Glomerular visceral epithelial cell (primary cell): ENCODE data around the gene KAZN.

Experiments used
- DNase-seq: peaks from one replicate; pipeline ENCODE4 v3.0.0-alpha.2; 2016; ENCODE audit errors: extremely low spot score

Gene KAZN

DNA sequence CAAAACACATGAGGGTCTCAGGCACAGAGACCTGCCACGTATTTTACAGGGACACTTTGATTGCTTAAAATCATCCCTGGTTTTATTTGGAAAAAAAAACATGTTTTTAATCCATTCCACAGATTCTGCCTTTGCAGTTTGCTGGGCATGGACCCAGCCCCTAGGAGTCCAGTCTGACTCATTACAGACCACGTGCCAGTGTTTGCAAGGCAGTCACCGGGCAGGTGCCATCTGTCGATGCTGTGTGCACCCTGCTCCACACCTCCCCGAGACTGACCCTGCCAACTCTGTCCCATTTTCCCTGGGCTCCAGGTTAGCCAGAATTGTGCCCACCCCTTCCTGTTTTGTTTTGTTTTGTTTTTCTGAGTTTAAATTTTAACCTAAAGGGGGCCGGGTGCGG is 406.6 kb downstream of the KAZN start:
- DNase-seq: peak; percentile 28

DNA sequence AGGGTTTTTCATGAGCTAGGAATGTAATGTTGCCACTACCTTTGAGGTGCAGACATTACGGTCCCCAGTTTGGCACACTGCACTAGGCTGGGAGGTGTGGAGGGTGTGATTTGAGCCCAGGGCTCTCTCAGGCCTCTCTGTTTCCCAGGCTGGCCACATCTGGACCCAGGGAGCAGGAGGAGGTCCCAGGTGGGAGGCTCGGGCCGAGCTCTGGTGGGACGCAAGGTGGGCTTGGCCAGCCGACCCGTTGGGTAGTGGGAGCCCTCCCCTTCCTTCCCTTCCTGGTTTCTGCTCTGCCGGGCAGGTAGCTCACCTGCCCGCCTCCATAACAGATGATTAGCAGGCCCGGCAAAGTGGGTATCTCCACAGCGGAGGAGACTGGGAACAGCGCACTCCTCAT is 408.9 kb downstream of the KAZN start:
- DNase-seq: no peak

DNA sequence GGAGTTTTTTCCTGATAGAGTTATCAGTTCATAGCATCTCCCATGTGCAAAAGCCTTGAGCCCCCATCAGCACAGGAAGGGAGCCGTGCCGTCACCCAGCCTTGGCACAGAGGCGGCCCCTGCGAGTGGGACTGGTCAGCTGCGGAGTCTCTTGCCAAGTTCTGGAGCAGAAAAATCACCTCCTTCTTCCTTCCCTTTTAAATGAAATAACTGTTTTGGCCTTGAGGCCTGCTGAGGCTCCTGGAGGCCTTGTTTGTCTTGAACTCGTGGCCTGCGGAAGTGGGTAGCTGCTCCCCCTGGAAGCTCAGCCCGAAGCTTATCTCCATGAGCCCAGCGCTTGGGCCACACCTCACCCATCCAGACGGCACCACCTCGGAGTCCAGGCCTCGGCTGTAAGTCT is 409.4 kb downstream of the KAZN start:
- DNase-seq: no peak

DNA sequence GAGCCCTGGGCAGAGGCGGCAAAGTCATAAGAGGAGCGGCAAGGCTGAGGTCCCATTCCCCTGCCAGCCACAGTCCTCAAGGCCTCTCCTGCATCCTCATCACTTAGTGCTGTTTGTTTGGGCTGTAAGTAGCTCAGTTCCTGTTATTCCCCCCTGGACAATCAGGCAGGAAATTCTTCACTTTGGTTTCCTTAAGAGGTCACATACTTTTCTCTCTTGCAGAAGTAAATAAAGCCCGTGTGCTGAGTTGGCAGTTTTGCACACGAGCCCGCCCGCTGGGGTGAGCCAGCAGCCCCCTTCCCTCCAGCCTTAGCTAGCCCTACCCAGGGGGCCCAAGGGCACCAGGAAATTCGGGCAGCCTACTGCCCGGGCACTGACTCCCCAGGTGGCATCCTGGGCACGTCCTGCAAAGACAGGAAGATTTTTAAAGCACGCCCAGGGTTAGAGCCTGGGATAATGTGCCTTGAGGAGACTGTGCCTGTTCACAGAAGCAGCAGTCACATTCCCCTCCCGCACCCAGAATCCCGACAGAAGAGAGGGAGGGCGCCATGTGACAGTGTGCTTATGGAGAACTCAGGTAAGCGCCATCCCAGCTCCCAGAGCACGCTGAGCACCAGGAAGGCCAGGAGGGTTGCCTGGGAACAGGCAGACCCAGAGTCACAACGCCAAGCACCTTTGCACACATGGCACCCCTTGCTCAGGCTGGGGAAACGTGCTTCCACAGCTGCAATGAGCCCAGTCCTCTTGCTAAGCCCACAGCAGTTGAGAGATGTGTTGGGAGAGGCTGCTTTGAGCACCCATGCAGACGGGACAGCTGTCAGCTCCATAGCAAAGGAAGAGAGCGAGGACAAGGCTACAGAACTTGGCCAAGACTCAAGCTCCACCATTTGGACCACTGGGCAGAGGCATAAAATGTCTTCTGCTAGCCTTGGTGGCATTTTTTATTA is 410.6 kb downstream of the KAZN start:
- no peak for DNase-seq

DNA sequence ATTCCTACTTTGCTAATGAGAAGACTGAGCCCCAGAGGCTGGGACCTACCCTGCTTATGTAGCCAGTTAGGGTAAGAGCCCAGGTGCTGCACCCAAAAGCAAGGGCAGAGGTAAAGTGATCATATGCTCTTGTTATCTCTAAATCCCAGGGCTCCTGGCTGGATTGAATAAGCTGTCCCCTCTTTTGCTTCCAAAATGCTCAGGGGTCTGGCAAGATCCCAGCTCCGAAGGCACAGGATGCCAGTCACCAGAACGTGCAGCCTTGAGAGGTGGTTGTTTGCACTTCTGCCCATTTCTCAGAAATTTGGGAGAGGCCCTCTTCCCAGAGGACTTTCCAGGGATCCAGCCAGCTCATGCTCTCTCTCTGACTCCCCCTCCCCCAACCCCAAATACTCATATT is 412.7 kb downstream of the KAZN start:
- no peak for DNase-seq

DNA sequence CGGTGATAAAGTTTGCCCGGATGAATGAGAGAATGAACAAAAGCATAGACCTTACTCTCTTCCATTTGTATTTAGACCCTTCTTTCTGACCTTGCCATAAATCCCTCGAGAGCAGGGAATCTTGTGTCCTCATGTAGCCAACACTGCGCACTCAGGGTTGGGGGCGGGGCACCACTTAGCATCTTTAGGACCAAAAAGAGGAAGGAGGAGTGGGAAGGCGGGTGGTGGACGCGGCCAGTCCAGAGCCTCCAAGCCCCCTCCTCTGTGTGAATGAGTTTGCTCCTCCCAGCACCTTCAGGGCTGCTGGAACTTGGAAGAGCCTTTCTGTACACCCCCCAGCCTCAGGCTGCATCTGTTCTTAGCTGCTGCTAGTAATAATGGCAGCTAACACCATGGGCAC is 413.2 kb downstream of the KAZN start:
- no peak for DNase-seq

DNA sequence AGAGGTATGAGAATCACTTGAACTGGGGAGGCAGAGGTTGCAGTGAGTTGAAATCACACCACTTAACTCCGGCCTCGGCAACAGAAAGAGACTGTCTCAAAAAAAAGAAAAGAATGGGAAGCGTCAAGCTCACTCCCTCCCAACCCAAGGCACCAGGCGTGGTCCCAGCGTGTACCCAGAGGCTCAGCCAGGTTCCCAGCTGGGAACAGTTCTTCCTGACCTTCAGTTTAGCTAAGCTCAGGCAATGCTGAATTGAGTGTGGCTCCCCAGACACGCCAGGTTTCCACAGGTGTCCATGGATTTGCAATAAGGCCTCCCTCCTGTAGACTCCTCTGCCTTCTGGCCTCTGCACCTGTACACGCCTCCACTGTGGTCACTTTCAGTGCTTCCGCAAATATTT is 414.3 kb downstream of the KAZN start:
- no peak for DNase-seq

DNA sequence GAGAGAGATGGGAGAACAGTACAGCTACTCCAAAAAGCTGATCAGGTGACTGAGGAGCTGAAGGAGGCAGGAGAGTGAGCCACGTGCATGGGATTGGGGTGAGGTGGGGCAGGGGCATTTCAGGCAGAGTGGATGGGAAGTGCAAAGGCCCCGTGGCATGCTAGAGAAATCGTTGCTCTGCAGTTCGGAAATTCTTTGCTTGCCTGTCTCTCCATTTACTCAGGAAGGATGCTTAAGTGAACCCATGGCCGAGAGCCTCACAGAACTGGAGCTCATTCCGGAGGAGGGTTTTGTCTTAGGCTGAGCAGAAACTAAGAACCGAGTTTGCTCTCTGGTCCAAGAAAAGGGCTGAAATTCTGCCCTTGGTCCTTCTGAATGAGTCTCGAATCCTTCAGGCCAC is 415.3 kb downstream of the KAZN start:
- DNase-seq: no peak

DNA sequence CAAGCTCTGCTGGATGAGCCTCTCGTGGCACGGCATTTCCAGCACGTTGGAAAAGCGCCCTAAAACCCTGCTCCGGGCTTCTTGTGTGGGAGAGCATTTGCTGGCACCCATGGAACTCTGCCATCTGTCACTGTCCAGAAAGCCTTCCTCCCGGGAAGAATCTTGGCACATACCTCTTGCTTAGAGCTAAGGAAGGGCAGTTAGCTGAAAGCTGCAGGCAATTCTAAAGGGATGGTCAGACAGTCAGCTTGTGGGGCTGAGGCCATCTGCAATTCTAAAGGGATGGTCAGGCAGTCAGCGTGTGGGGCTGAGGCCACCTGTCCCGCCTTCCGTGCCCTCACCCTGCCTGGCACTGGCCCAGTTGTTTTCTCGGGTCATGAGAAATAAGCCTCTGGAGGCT is 416.0 kb downstream of the KAZN start:
- DNase-seq: no peak

DNA sequence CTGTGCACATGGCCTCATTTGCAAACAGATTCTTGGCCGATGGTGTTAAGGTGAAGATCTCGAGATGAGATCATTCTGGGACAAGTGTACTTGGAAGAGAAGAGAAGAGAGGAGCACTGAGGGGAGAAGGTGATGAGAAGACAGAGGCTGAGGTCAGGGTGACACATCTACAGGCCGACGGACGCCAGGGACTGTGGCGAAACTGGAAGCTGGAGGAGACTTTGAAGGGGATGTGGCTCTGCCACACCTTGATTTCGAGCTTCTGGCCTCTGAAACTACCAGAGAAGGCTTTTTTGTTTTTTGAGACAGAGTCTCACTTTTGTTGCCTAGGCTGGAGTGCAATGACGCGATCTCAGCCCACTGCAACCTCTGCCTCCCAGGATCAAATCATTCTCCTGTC is 417.5 kb downstream of the KAZN start:
- DNase-seq: no peak

DNA sequence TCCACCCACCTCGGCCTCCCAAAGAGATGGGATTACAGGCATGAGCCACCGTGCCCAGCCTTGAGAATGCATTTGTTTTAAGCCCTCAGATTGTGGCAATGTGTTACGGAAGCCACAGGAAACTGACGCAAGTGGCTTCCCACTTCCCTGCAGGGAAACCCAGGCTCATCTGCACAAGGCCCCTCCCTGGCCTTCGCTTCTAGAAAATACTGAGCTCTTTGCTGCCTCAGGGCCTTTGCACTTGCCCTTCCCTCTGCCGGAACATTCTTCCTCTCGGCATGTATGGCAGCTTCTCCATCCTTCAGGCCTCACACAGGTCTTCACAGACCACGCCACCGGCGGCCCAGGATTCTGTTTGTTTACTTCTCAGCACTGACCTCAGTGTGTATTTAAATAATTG is 418.0 kb downstream of the KAZN start:
- DNase-seq: no peak

DNA sequence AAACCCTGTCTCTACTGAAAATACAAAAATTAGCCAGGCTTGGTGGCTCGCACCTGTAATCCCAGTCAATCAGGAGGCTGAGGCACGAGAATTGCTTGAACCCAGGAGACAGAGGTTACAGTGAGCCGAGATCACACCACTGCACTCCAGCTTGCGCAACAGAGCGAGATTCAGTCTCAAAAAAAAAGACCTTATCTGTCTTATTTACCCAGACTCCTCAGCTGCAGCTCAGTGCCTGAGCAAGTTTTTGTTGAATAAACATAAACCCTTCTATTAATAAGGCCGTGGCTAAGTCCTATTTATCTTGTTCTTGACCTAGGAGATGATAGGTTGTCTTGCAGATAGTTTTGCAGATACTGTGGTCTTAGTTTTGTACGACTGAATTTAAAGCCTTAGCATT is 418.6 kb downstream of the KAZN start:
- no peak for DNase-seq

DNA sequence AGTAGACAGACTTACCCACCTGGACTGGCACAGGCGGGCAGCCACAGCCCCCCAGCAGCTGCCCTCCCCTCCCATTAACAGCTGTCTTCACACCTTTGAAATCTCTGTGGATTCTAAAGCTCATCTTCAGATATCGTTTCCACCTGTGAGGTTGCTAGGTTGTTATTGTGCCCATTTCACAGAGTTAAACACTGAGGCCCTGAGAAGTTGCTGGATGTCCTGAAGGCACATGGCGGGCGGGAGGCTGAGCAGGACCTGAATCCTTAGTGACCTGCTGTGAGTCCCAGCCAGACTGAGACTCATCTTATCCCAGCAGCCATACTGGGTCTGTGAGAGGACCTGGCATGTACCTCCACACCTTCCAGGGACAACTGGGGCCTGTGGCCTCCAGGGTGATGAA is 420.3 kb downstream of the KAZN start:
- no peak for DNase-seq

DNA sequence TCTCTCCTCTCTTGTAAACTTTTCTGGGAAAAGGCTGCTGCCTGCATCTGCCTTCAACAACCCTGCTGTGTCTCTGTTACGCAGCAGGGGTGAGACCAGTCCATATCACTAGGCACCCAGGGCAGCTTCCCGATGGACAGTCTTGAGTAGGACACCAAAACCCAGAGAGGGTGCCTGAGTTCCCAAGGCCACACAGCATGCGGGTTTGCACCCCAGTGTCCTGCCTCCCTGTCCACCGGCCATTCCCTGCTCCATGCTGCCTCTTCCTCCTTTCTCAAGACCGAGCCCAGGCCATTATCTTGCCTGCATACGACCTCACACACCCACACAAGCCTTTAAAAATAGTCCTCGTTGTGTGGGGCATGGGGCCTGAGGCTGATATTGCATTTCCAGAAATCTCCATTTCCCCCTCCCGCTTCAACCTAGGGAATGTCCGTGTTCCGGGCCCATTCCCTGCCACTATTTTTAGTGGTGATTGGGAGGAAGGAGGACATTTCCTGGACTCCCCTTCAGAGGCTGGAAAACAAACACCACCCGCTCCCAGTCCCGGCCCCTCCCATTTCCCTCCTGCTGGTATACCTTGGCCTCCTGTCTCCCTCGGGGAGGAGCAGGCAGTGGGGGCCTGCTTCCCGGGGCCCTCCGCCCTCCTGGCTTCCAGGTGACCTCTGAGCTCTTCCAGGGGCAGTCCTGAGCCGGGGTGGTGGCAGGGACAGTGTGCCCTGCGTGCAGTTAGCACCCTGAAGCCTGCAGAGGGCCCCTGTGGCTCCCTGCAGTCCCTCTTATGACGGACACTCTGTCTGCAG is 422.7 kb downstream of the KAZN start:
- no peak for DNase-seq

DNA sequence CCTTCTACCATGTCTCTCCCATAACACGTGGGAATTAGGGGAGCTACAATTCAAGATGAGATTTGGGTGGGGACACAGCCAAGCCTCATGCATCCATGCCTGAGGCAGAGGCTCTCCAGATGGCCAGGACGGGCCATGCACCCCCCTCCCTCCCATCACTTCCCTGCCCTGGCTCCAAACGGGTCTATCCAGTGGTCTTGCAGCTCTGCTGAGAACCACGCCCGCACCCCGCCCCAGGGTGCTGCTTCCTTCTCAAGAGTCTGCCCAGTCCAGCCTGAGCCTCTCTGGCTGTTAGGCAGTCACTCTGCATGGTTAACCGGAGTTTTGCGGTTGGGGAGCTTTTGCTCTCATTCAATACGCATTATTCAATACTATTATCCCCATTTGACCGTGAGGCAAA is 423.6 kb downstream of the KAZN start:
- DNase-seq: no peak

DNA sequence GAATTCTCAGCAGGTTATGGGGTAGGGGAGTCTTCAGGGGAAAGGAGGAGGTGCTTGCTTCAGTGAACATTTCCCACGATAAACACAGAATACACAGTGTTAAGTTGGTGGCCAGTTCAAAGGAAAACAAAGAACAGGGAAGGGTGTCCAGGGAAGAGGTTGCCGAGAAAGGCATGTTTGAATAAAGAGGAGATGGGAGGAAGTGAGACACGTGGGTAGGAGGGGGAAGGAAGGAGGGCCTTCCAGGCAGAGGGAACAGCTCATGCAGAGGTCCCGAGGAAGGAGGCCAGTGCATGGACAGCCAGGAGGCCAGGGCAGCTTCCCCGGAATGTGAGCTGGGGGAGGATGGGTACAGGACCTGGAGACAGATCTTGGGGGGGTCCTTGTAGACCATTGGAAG is 424.7 kb downstream of the KAZN start:
- no peak for DNase-seq

DNA sequence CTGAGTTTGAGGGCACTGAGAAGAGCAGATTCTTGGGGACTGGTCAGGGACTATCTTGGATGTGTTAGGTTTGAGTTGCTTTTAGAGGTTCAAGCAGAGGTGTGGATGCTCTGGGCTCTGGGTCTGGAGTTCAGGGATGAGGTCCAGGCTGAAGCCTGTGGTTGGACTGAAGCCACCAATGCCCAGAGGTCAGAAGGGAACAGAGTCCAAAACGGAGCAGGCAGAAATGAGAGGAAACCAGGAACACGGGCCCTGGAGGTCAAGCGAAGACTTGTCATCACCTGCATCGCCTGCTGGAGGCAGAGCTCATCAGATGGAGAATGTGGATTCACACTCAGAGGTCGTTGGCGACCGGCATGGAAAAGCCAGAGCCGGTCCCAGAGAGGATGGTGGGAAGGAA is 425.5 kb downstream of the KAZN start:
- DNase-seq: no peak

DNA sequence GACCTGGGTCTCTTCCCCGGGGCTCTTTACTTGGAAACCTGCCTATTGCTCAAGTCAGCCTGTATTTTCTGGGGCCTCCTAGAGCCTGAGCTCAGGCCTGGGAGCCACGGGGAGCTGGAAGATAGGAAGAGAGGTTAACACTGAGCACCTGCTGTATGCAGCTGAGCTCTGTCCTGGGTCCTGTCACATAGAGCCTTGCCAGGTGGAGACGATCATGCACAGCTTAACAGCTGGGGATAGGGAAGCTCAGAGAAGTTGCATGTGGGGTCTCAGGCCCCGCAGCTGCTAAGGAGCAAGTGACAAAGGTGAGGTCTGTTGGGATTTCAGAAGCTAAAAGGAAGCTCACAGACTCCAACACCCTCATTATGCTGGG is 427.6 kb downstream of the KAZN start:
- no peak for DNase-seq

DNA sequence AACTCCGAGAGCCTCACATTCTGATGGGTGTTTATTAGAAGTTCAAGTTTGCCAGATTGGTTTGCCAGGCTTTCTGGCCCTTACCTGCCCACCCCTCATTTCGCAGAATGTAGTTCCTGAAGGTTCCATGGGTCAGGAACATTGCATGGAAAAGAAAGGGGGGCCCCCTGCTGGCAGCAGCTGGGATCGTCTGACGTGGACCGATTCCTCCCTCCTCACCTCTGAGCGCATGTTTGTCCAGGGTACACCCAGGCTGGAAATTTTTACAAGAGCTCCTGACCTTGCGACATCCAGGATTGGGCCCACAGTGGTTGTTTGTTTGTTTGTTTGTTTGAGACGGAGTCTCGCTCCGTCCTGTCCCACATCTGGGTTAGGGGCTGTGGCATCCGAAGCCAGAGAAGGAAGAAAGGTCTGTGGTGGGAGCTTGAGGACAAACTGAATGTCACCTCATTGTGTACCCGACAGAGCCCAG is 429.1 kb downstream of the KAZN start:
- peak; percentile 81 for DNase-seq

DNA sequence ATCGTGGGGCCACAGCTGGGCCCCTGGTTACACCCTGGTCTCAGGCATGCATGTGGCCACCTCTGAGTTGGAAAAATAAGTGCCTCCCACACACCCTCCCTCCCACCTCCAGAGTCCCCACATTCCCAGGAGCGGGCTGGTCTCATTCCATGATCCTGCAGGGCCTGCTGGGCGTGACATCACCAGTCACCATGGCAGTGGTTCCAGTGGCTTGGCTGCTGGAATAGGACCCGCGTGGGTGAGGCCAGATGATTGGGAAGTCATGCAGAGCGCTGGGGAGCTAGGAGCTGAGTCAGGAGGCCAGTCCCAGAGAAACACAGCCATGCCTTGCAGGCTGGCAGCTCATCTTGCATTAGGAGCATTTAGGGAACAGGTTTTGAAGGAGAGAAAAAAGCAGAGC is 429.6 kb downstream of the KAZN start:
- peak; percentile 98 for DNase-seq

DNA sequence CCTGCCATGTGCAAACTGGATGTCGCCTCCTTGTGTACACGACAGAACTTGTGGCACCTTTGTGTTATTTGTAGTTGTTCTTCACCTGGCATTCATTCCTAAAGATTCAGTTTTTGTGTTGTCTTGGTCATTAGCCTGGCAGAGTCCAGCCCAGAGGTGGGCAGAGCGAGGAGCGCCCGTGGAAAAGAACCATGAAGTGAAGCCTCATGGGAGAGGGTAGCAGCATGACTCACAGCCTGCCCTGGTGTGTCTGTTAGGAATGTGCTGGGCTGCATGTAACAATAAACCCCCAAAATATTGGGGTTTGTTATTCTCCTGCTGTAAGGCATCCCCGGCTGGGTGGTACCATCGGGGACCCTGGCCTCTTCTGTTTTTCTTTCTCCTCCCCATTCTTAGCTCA is 430.1 kb downstream of the KAZN start:
- peak; percentile 35 for DNase-seq

DNA sequence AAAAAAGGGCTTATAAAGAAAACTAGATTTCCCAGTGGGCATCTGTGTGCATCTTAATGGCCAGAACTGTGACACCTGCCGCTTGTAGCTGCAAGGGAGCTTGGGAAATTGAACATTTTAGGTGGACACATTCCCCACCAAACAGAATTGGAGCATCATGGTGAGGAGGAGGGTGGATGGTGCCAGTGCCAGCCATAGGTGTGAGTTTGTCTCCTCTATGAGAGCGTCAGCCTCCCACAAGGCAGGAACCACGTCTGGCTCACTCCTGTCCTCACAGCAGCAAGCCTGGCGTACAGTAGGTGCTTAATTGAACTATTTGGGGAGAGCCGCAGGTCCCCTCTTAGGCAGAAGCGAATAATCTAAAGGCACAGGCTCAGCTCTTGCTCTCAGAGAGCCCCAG is 430.6 kb downstream of the KAZN start:
- no peak for DNase-seq

DNA sequence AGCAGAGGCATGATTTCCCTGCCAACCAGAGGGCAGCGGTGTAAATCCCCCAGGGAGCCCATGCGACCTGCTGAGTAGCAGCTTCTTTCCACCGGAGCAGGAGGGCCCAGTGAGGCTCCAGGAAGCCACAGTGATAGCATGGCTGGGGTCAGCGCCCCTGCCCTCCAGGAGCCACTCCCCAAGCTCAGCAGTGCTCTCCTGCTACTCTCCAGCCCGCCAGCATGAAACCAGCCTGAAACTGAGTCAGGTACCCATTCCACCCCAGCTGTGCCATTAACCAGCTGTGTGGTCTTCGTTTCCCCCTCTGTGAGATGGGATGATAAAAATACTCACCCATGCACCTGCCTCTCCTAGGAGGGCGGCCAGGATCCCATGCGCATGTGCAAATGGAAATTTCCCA is 431.3 kb downstream of the KAZN start:
- peak; percentile 31 for DNase-seq
